ENCODE measurements around the gene TP73.

Gene TP73

DNA sequence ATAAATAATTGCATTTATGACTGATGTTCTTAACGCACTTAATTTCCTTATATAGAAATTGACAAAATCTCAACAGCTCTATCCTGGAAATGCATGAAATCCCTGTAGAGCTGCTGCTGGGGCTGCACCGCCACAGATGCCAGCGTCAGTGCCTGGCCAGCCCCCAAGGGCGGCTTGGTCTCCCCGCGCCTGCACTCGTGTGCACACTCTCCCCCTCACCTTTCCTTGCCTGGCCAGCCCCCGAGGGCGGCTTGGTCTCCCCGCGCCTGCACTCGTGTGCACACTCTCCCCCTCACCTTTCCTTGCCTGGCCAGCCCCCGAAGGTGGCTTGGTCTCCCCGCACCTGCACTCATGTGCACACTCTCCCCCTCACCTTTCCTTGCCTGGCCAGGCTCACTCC, 16.2 kb upstream of the TP73 start:
- no peak for DNase-seq

DNA sequence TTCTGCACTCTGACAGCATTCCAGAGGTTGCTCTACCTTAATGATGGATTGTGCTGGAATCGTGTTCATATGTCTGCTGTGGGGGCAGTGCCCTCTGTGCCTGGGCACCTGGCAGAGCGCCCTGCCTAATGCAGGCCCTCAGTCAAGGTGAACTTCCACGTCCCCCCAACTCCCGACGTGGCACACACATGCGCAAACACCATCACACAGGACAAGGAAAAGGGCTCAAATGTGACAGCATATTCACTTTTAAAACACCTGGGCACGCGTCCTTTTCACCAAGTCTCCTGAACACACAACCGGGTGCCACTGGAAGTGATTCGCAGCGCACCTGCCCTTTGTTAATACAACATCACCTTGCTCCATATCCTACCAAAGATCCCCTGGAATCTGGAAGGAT, 15.8 kb upstream of the TP73 start:
- DNase-seq = no peak

DNA sequence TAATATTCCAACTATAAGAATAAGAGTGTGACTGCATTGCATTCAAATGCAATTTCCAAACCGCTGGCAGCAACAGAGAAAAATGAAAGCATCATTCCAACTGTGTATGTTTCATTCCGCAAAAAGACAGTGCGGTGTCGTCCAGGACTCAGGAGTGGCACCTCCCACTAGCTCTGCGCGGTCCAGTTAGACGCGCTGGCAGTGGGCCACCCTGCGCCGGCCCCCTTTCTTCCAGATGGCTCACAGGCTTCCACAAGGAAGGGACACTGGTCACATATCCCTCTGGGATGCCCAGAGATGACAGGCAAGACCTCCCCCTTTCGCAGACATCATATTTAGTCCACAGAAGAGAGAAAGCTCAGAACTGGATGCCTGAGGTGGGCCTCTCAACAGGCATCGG, 14.3 kb upstream of the TP73 start:
- DNase-seq = no peak

DNA sequence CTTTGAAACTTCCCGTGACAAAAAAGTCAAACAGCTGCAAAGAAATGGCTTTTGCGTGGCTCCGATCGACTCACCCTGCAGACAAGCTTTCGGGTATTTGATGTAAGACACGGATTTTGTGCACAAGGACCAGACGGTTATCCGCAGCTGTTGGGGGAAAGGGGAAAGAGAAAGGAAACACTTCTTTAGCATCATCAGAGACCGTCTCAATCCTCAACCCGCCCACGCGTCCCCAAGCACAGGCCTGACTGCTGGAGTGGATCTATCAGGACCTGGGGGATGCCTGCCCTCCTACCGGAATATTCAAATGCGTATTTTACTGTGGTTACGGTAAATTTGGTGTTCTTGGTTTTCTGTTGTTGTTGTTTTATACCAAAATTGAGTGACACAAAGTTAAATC, 13.6 kb upstream of the TP73 start:
- no peak for DNase-seq

DNA sequence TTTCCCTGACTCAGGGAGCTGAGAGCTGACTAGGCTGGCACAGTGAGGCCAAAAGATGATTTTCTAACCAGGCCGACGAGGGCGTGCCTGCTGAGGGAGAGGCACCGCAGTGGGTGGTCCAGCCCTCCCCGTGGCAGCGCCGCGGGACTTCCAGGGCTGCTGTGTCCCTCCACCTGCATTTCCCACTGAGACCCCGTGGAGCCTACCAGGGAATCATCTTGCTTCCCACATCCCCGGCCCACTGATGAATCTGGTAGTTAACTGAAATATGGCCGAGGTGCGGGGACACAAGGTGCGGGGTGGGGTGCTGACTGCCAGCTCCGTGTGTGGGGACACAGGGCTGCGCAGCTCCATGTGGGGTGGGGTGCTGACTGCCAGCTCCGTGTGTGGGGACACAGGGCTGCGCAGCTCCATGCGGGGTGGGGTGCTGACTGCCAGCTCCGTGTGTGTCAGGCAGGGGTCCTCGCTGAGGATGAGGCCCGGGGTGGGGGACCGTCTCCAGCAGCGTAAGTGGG, 12.9 kb upstream of the TP73 start:
- DNase-seq = no peak

DNA sequence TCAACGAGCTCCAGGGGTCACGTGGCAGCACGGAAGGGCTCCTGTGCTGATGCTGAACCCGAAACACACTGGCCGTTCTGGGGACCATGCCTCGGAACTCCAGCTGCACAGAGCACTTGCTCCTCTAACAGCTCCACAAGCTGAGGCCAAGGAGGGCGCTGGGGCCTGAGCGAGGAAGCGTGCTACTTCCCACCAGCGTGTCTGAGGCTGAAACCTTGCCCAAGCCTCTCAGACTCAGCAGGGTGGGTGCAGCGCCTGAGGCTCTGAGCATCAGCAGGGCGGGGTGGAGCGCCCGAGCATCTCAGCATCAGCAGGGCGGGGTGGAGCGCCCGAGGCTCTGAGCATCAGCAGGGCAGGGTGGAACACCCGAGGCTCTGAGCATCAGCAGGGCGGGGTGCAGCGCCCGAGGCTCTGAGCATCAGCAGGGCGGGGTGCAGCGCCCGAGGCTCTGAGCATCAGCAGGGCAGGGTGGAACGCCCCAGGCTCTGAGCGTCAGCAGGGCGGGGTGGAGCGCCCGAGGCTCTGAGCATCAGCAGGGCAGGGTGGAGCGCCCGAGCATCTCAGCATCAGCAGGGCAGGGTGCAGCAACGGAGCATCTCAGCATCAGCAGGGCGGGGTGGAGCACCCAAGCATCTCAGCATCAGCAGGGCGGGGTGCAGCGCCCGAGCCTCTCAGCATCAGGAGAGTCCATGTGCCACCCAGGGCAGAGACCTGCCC, 12.0 kb upstream of the TP73 start:
- no peak for DNase-seq

DNA sequence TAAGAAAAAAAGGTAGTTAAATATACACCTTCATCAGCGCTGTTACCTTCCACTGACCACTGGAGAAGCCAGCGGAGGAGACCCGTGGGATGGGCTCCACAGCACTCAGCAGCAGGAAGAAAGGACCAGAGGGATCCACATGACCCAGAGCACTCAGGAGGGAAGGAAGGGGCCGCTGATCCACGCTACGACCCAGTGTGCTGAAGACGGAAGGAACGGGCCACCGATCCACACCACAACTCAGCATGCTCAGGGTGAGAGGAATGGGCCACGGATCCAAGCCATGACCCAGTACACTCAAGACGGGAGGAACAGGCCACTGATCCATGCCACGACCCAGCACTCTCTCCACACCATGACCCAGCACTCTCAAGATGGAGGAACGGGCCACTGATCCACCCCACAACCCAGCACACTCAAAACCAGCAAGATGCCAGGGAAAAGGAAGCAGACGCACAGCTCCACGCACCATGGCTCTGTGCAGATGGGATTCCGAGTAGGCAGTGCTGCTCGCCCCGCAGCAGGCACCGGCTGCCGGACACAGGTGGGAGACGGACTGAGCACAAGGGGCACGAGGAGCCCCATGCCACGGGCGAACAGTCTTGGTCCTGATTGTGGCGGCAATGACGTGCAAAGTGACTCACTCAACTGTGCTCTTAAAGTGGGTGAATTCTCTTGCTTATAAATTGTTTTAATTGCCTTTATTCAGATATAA, 11.1 kb upstream of the TP73 start:
- no peak for DNase-seq

DNA sequence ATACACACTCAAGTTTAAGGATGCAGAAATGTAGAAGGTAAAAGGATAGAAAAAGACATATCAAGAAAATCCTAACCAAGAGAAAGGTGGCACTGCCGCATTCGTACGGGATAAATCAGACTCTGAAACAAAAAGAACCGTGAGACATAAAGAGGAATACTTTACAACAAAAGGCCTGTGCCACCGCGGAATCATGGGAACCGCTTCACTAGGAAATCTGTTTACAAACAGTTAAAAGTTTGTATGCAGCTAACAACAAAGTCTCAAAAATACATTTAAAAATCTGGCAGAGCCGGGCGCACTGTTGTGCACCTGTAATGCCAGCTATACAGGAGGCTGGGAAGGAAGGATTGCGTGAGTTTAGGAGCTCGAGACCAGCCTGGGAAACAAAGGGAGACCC, 10.5 kb upstream of the TP73 start:
- DNase-seq = no peak

DNA sequence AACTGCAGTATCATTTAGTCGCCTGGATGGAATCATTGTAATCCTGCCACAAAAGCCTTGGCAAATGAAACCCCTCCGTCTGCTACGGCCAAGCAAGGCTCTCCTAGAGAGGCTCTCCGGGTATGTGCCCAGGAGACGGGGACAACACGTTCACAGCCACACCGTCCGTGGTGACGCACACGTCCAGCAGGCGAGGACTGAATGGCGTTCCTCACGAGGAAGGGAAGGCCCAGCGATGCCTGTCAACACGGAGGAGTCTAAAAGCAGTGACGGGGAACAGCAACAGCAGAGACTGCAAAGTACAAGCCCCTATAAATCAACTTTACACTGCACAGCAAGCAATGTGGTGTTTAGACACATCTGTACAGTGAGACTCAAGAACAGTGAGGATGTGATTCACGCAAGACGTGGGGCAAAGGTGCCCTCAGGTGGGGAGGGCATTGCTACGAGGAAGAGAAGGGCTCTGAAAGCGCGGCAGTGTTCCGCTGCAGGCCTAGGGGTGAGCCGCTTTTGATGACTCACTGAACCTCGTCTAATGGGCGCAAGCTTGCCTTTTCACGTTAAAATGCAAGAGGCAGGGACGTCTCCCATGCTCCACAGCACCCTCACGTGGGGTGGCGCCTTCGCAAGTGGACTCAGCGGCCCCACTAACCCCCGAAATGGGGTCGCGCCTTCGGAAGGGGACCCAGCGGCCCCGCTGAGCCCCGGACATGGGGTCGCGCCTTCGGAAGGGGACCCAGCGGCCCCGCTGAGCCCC, 9.2 kb upstream of the TP73 start:
- DNase-seq = no peak

DNA sequence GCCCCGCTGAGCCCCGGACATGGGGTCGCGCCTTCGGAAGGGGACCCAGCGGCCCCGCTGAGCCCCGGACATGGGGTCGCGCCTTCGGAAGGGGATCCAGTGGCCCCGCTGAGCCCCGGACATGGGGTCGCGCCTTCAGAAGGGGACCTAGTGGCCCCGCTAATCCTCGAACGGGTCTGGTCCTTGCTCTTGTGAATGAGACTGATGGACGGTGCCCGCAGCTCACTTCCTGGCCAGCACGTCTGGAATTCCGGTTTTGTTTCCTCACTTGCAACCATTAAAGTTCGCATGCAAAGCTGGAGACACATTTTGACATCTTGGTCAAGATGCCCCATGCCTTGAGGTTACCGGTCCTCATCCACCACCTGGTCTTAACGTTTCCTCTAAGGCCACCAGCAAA, 8.0 kb upstream of the TP73 start:
- no peak for DNase-seq

DNA sequence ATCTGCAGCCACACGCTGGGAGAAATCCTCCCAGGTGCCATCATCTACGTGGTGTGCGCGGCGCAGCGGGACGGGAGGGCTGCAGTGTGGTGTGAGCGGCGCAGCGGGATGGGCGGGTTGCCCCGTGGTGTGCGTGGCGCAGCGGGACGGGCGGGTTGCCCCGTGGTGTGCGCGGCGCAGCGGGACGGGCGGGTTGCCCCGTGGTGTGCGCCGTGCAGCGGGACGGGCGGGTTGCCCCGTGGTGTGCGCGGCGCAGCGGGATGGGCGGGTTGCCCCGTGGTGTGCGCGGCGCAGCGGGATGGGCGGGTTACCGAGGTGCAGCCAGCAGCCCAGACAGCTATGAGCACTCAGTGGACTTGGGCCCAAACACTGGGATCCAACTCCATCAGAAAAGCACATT, 7.1 kb upstream of the TP73 start:
- no peak for DNase-seq

DNA sequence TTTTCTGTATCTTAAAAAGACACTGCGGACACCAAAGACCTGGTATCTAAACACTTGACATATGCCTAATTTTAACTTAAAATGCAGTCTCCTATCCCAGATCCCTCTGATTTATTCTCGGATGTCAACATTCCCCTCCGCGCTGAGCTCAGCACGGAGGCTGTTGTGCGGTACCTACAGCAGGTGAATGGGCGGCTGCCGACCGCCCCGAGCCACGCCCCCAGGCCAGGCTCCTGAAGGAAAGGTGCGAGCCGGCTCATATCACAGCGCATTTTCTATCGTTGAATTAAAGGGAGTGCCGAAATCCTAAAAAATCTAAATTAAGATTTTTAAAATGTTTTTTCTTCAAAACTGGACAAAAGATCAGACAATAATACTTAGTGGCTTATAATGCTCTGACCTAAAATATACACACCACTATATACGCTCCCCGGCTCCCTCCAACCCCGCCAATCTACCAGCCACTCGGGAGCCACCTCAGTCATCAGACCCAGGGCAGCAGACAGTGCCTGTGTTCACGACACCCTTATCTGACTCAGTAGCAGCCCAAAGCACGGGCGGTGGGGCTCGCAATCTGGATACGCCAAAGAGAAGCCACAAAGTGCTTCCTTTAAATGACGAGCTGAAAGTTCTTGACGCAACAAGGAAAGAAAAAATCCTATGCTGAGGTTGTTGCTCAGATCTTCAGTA, 6.5 kb upstream of the TP73 start:
- DNase-seq = no peak

DNA sequence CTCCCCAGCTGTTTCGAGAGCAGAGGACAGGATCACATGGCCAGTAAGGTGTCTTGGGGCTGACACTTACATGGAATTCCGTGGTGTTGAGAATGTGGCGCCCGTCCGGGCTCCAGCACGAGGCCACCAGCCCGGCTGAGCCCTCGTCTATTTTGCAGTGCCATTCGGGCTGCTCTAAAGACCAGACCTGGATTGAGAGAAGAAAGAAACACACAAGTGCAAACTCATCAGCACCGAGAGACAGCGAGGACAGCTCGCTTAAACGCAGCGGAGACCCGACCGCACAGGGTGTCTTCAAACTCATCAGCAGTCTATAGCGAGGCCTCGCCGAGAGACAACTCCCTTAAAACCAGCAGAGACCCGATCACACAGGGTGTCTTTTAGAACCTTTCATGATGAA, 5.7 kb upstream of the TP73 start:
- DNase-seq = no peak

DNA sequence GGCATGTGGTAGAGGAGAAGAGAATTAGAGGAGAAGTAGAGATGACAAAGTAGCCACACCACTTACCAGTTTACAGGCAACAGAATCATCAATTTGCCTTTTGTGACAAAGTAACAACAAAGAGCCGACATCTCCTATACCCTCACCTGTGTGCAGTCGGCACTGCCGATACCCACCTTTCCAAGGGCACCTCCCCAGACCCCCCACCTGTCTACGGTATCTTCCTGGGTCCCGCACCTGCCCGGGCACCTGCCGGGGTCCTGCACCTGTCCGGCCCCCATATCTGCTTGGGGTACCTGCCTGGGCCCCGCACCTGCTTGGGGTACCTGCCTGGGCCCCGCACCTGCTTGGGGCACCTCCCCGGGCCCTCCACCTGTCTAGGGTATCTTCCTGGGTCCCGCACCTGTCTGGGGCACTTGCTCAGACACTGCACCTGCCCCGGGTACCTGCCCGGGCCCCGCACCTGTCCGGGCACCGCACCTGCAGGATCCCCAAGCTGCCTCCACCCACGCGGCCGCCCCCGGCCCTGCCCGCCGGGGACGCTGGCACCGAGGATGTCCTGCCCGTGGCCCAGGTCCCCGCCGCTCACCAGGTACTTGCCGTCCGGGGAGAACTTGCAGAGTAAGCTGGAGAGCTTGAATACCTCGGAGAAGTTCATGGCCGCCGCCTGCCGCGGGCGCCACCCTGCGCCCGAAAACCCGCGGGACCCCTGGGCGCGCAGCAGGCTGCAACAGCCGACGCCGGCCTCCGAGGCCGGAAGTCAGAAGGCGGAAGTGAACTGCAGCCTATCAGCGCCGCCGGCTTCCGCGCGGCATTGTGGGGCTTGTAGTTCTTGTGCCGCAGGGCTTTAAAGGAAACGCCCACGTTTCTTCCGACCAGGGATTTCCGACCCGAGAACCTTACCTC, 2.7 kb upstream of the TP73 start, which contains the start of gene WRAP73:
TSS of gene WRAP73 (minus strand) at position 762 of the 906 bp plus-strand sequence. CDS start at position 658, 104 bp downstream.
- DNase-seq = peak; percentile 89

DNA sequence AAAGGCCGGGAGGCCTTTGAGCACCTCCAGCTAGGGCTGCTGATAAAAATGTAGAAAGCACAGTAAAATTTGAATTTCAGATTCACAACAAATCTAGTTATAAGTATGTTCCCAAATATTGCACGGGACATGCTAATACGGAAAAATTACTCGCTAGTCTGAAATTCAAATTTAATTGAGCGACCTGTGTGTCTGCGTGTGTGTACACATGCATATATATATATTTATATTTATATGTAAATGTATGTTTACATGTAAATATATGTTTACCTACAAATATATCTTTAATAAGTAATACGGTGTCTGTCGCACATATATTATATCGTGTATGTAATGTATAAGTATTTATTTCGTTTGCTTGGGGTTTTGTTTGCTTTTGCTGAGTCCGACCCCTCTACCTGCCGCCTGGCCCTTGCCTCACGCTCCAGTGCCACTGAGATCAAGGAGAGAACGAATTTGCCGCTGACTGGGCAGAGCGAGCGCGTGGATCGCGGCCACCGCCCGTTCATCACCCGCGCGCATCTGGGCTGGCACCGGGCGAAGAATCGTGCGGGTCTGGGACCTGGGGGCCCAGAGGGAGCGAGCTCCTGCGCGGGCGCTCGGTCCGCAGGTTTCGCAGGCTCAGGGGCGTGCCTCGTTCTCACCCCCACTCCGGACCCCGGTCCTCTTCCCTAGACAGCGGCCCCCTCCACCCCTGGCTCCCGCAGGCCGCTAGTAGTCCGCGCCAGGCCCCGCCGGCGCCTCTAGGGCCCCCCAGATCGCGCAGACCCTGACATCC, 1.9 kb upstream of the TP73 start:
- no peak for DNase-seq

DNA sequence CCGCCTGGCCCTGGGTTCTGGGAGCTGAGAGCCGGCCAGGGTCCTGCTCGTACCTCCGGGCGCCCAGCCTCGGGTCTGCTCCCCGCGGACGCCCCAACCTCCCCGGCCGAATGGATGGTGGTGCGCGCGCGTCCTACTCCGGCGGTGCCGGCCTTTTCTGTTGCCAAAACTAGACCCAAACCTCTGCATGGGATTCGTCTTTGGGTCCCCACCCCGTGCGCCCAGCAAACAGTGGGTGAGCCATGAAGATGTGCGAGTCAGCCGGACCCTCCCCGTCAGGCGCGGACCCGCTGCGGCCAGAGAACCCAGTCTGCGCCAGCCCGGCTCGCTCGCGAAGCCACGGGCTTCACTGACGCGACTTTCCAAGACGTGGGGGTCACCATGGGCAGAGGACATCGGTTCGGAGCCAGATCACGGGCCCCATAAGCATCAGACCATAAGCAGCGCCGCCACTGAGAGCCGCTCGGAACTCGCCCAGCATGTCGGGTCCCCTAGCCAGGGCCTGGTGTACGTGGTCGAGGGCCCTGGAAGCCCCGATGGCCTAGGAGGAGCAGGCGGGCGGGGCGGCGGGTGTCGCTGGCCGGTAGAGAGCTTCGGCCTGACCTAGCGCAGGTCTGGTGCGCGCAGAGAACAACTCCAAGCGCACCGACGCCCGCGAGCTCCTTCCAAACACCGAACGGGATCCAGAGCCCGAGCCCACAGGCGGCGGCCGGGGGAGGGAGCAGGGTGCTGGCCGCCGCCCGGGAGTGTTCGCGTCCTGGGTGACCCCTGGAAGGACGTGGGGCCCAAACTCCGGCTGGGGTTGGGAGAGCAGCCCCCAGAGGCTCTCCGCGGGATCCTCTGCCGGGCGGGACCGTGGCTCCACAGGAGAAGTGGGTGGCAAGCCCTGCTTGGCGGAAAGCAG, 1.0 kb upstream of the TP73 start:
- no peak for DNase-seq

DNA sequence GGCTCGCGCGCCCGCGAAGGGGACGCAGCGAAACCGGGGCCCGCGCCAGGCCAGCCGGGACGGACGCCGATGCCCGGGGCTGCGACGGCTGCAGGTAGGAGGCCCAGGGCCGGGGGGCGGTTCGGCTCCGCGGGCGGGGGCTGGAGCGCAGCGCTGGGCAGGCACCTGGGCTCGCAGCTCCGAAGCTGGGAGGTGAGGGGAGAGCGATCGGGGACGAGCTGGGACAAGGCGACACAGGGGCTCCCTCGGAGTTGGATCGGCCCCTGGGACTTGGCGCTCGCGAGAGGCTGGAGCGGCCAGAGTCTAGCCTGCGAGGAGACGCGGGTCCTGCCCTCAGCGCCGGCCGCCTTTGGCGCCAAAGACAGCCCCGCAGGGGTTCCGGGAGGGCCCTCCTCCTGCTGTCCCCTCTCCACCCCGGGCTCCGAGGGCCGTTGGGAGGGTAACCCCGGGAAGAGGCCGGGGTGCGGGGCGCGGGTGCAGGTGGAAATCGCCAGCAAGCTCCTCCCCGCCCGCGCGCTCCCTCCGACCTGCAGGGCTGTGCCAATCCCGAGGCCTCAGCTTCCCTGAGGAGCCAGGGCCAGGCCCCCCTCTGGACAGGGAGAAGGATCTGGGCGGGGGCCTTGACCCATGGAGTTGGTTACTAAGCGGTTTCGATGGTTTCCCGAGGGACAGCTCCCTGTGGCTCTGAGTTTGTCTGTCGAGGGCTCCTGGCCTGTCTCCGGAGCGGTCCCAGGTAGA, 401 bp downstream of the TP73 start:
- no peak for DNase-seq

DNA sequence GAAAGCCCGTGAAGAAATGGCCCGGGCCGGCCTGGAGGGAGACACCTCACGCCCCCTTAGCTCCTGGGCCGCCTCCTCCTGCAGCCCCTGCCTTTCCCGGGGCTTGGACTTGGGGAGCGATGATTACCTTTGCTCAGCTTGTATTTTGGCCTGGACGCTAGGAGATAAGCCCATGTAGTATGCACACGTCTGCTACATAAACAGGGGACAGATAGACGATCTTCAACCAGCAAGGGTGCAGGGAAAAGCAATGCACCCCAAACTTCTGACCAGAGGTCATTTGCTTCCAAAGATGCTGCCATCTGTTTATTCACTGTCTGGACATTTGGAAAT, 936 bp downstream of the TP73 start:
- DNase-seq = no peak

DNA sequence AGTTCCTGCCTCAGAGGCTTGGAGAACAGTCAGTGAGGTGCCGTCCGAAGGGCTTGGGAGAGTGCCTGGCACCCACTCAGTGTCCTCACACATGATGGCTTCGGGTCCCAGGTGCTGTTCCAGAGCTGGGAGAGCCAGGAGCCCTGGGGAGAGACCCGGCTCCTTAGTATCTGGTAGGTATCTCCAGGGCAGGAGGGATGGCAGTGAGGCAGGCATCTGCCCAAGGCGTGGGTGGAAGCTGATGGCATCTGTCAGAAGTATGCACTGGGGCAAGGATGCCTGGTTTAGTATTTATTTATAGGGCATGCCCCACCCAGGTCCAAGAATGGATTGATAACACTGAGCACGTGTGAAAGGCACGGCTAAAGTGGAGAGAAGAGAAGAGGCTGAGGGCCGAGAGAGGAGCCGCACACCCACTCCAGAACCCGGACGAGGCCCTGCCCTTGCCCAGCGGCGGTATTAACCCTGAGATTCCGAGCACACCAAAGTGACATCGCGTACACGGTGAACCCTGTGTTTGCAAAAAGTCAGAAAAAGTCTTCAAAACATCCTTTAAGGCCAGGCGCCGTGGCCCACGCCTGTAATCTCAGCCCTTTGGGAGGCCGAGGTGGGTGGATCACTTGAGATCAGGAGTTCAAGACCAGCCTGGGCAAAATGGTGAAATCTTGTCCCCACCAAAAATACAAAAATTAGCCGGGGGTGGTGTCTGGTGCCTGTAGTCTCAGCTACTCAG, 2.4 kb downstream of the TP73 start:
- DNase-seq = no peak

All from NCI-H2227 treated with DMSO at 0.1 percent for 48 hours (cell line).